Measurements from ENCODE around the gene MPZL1.

DNA sequence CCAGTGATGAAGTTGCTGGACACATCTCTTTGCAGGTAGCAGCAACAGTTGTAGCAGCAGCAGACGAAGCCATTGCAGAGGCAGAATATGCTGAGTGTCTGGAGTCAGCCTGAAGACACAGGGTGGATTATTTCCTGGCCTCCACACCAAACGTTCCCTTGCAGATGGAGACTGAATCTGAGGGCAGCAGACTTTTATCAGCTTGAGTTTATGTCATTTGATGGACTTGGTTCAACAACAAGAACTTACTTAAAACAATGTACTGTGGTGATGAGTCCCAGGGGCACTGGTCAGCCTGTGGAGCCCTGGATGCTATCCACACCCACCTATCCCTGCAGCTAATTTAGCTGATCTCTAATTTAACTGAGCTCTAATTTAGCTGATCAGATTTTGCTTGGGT, 17.1 kb upstream of the MPZL1 start:
- TF ChIP-seq BHLHE40 (IDR thresholded peaks at IDR 0.05; ENCODE audit: low read length): no peak
- no peak for TF ChIP-seq PRDM4 (CRISPR knock-in tag; IDR thresholded peaks at IDR 0.05; ENCODE audit: borderline replicate concordance)
- no peak for TF ChIP-seq CCAR2 (optimal IDR thresholded peaks at IDR 0.05; ENCODE audit: low read depth, low read length)
- TF ChIP-seq KDM1A (CRISPR knock-in tag; IDR thresholded peaks at IDR 0.05): no peak
- TF ChIP-seq POLR2A (IDR thresholded peaks at IDR 0.05; ENCODE audit: insufficient read depth in 1 of 2, low read depth in 2 of 2, low read length in 2 of 2): no peak
